ENCODE data around the gene PUM2.

DNA sequence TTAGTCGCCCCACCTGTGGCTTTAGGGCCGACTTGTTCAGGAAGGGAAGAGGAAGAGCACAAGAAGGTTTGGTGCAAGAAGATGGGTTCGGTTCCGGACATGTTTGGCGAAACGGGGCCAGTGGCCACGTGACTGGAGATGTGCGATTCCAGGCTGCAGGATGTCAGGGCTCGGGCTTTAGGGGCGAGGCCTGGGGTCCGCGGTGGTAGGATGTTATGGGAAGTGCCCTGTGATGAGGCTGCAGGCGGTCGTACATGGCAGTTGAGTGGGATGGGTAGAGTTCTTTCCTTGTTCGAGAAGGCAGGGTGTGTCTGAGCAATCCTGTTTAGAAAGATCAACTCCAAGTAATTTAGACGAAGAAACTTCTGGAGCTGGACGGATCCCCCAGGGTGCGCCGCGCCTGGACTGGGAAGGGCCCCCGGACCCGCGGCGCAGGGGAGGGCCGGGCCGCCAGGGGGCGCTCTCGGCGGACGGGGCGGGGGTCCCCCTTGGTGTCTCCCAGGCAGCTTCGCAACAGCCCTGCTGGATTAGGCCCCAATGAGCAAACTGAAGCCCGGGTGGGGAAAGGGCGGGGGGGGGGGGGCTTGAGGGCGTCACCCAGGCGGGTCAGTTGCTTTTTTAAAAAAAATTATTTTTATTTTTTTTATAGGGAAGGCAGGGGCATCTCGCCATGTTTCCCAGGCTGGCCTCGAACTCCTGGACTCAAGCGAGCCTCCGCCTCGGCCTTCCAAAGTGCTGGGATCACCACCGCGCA is 108.5 kb downstream of the PUM2 start:
- TF ChIP-seq, protein P1, sequence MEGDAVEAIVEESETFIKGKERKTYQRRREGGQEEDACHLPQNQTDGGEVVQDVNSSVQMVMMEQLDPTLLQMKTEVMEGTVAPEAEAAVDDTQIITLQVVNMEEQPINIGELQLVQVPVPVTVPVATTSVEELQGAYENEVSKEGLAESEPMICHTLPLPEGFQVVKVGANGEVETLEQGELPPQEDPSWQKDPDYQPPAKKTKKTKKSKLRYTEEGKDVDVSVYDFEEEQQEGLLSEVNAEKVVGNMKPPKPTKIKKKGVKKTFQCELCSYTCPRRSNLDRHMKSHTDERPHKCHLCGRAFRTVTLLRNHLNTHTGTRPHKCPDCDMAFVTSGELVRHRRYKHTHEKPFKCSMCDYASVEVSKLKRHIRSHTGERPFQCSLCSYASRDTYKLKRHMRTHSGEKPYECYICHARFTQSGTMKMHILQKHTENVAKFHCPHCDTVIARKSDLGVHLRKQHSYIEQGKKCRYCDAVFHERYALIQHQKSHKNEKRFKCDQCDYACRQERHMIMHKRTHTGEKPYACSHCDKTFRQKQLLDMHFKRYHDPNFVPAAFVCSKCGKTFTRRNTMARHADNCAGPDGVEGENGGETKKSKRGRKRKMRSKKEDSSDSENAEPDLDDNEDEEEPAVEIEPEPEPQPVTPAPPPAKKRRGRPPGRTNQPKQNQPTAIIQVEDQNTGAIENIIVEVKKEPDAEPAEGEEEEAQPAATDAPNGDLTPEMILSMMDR (IDR thresholded peaks at IDR 0.05; ENCODE audit: control extremely low read depth in 1 of 3, insufficient read depth in 1 of 3, low read depth in 1 of 3, low read length in 3 of 3), result peak; percentile 63 to 91 (median 86)
- TF ChIP-seq ATF3 (IDR thresholded peaks at IDR 0.05; ENCODE audit: insufficient read depth, low read depth, low read length) (no peak), ZNF274 (IDR thresholded peaks at IDR 0.05; ENCODE audit: borderline replicate concordance, extremely low read depth, low read length) (no peak), EZH2 (IDR thresholded peaks at IDR 0.05; ENCODE audit: low read depth, low read length, severe bottlenecking) (no peak), NRF1 (IDR thresholded peaks at IDR 0.05; ENCODE audit: low read depth, low read length) (no peak)
- TF ChIP-seq, protein P2, sequence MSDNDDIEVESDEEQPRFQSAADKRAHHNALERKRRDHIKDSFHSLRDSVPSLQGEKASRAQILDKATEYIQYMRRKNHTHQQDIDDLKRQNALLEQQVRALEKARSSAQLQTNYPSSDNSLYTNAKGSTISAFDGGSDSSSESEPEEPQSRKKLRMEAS (IDR thresholded peaks at IDR 0.05), result peak; percentile 37; the same call in 1 of the 2 replicates

Data from H1 (cell line).